NCI-H187 treated with DMSO at 0.1 percent for 48 hours (cell line): ENCODE results near the gene ATG101.
"Not testable (repeated sequence)": the region's sequence is repeated elsewhere in the genome, so short reads cannot be mapped to it uniquely, and the experiment has no call there.

Source experiments
- DNase-seq: peaks from one replicate; lab custom pipeline; 2025; lab: John Stamatoyannopoulos, UW

Gene ATG101

GRCh38 chr12:52097045-52097666, 27.4 kb downstream of the ATG101 start:
- DNase-seq, result no peak

- not testable (repeated sequence) for DNase-seq
Measured at GRCh38 chr12:52104431-52105089, 34.8 kb downstream of the ATG101 start.

GRCh38 chr12:52116222-52117125, 46.7 kb downstream of the ATG101 start:
- DNase-seq, result not testable (repeated sequence)

GRCh38 chr12:52117806-52118475, 48.2 kb downstream of the ATG101 start:
- not testable (repeated sequence) for DNase-seq

- DNase-seq, result no peak
Measured at GRCh38 chr12:52119398-52120254, 49.8 kb downstream of the ATG101 start.

- DNase-seq, result no peak
Measured at GRCh38 chr12:52120951-52121823, 51.4 kb downstream of the ATG101 start.

- no peak for DNase-seq
Measured at GRCh38 chr12:52121824-52122539, 52.2 kb downstream of the ATG101 start.

- no peak for DNase-seq
Measured at GRCh38 chr12:52122540-52122871, 52.7 kb downstream of the ATG101 start.

- no peak for DNase-seq
Measured at GRCh38 chr12:52122904-52123303, 53.1 kb downstream of the ATG101 start.

GRCh38 chr12:52123487-52124186, 53.9 kb downstream of the ATG101 start:
- no peak for DNase-seq

- no peak for DNase-seq
Measured at GRCh38 chr12:52125476-52125900, 55.7 kb downstream of the ATG101 start.

GRCh38 chr12:52126050-52126604, 56.3 kb downstream of the ATG101 start:
- no peak for DNase-seq
